ENCODE data around the gene EMC10.

EMC10 gene

GRCh38 chr19:50531171-50531612, 54.9 kb downstream of the EMC10 start:
- no peak overlapping the region for H3K4me3 ChIP-seq (ENCODE audit: low read length)
- no peak for DNase-seq (ENCODE audit: low read depth)
- no peak for TF ChIP-seq CTCF (IDR thresholded peaks at IDR 0.05; ENCODE audit: insufficient read depth, low read depth, low read length, missing control alignments)

DNA sequence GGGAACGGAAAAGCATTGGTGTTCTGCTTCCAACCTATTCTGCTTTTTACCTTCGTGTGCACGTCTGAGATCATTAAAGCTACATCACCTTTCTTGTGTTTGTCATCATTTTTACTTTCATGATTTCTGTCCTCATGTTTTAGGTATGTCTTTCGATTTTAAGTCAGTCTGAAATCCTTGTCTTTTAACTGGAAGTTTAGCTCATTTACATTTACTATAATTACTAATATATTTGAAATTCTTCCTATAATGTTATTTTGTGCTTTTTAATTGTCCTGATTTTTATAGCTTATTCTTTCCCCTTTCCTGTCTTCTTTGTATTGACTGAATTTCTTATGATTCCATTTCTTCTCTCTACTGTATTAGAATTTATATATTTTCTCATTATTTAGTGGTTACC, 56.6 kb downstream of the EMC10 start:
- no peak for DNase-seq (ENCODE audit: low read depth)
- TF ChIP-seq CTCF (IDR thresholded peaks at IDR 0.05; ENCODE audit: insufficient read depth, low read depth, low read length, missing control alignments), result no peak
- H3K4me3 ChIP-seq (ENCODE audit: low read length), result no peak overlapping the region

DNA sequence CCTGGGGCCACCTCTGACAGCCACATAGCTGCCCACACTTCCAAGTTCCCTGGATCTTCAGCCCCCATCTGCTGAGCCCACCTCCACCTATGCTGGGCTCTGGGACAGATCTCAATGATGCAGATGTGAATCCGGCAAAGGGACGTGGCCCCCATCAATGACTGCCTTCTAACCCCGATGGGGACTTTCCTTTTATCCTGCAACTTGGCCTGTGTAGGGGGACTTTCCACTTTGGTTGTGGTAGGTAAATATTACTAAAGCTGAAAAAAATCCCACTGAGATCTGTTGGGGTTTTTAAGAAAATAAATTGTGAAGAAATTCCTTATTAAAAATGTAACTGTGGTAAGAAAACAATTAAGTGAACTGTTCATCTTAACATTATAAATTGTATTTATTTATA, 58.2 kb downstream of the EMC10 start:
- DNase-seq (ENCODE audit: low read depth), result no peak
- no peak for TF ChIP-seq CTCF (IDR thresholded peaks at IDR 0.05; ENCODE audit: insufficient read depth, low read depth, low read length, missing control alignments)
- no peak overlapping the region for H3K4me3 ChIP-seq (ENCODE audit: low read length)

DNA sequence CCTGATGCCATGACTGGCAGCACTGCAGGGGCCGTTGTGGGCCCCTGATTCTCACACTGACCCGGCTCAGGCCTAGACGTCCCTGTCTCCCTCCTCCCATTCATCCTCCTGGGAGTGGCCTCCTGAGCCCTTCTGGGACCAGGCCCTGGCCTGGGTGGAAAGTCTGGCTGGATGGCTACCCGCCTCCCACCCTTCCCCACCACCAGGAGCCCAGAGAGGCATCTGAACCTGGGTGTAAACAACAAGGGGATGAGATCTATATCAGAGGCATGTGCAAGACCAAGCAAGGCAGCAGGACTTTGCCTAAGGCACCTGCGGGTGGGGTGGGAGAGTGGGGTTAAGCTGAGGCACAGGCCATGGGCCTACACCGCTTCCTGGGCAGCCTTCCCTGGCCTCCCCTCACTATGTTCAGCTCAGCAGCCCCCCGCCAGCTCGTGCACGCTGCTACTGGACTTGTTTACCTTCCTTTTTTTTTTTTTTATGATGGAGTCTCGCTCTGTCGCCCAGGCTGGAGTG, 59.4 kb downstream of the EMC10 start:
- H3K4me3 ChIP-seq (ENCODE audit: low read length), result no peak overlapping the region
- no peak for TF ChIP-seq CTCF (IDR thresholded peaks at IDR 0.05; ENCODE audit: insufficient read depth, low read depth, low read length, missing control alignments)
- DNase-seq (ENCODE audit: low read depth), result no peak

DNA sequence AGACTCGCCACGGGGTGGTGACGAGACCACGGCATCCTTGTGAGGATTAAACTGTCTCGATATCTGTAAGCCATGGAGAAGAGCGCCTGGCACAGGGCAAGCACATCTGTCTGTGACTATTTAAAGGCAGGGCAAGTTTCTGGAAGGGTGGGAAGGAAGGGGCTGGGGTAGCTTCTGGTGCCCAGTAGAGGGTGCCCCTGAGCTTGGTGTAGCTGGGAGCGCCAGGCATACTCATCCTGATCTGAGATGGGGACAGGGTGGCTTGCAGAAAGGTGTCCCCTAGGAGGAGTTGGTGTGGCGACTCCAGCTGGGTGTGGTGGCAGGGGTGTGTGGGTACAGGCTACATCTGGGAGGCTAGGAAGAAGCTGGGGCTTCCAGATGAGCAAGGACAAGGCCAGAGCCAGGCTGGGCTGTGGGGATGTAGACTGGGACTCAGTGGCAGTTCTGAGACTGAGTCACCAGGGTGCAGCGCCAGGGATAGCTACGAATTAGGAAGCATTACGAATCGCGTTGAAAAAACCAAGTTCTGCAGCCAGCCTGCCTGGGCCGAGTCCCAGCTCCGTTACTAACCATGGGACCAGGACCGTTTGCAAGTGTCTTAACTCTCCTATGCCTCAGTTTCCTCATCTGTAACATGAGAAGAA, 60.5 kb downstream of the EMC10 start:
- H3K4me3 ChIP-seq (ENCODE audit: low read length), result no peak overlapping the region
- no peak for TF ChIP-seq CTCF (IDR thresholded peaks at IDR 0.05; ENCODE audit: insufficient read depth, low read depth, low read length, missing control alignments)
- no peak for DNase-seq (ENCODE audit: low read depth)

- DNase-seq (ENCODE audit: low read depth), result no peak
- TF ChIP-seq CTCF (IDR thresholded peaks at IDR 0.05; ENCODE audit: insufficient read depth, low read depth, low read length, missing control alignments), result no peak
- no peak overlapping the region for H3K4me3 ChIP-seq (ENCODE audit: low read length)
Measured at GRCh38 chr19:50537306-50537685, 61.0 kb downstream of the EMC10 start.

GRCh38 chr19:50537769-50538230, 61.5 kb downstream of the EMC10 start:
- H3K4me3 ChIP-seq (ENCODE audit: low read length), result no peak overlapping the region
- peak; percentile 12 for TF ChIP-seq CTCF (IDR thresholded peaks at IDR 0.05; ENCODE audit: insufficient read depth, low read depth, low read length, missing control alignments)
- DNase-seq (ENCODE audit: low read depth), result peak; percentile 22

Measured in epithelial cell of esophagus (primary cell).